Transverse colon (tissue), 4 donors: ENCODE data around the gene COL23A1.

Experiments
- CTCF ChIP-seq, 5 experiments: fragments of 200-600 bp in 3 of 5; fragments of 450-650 bp in 2 of 5; sonication (generic) in 3 of 5; IDR thresholded peaks; 1 replicate in 2 of 5; 2 replicates in 3 of 5; pipeline ENCODE4 v1.5.1; 2016 to 2017; ENCODE audit warnings: antibody characterized with exemption in 5 of 5, inconsistent platforms in 3 of 5, mild to moderate bottlenecking in 2 of 5, moderate library complexity in 1 of 5
- EP300 ChIP-seq: sonication (generic); formaldehyde crosslinking; IDR thresholded peaks from one replicate; pipeline ENCODE4 v1.6.1; 2017; ENCODE audit warnings: antibody characterized with exemption, low read depth
- POLR2AphosphoS5 ChIP-seq, 3 donors: sonication (generic); formaldehyde crosslinking; IDR thresholded peaks; one replicate each; pipeline ENCODE4 v1.6.1; 2016; ENCODE audit warnings: antibody characterized with exemption in 3 of 3

DNA sequence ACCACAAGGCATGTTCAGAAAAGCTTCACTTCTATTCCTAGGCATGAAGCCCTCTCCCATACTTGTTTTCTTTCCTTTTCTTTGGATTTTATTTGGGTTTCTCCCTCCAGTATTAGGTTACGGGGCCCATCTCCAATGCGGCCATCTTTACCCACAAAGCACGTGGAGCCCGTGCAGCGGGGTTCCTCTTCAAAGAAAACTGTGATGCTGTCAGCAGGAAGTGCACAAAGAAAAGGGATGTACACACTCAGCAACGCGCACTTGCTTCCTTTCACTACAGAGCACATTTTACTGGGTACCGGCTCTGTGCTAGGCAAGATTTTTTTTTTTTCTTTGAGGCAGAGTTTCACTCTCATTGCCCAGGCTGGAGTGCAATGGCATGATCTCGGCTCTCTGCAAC, 106.6 kb downstream of the COL23A1 start:
- TF ChIP-seq CTCF (IDR thresholded peaks at IDR 0.05) (no peak), POLR2AphosphoS5 (IDR thresholded peaks at IDR 0.05) (no peak), EP300 (no peak)
